A549 (cell line): Measurements from ENCODE around the gene TRIM38. TPM values are rescaled to one million over a fixed set of nuclear protein-coding genes. Genes with fewer than 3 reads are reported as not detected.

Source experiments
- ATAC-seq, 2 experiments: fragments of 200-7000 bp in 1 of 2; fragments of >200 bp in 1 of 2; cut with Nextera tagmentation in 1 of 2; cut with Tn5 transposase in 1 of 2; 3 replicates each; pipeline versions ENCODE4 v1.8.0 to v1.9.1; 2018 to 2020; ENCODE audit warnings: mild to moderate bottlenecking in 1 of 2, moderate library complexity in 1 of 2
- CTCF ChIA-PET: fragments of 300-600 bp; sonication (Branson Sonifier 250); formaldehyde crosslinking; extraction: SDS; loops from one replicate; lab custom pipeline; 2021; ENCODE audit warnings: antibody characterized with exemption, inconsistent platforms; lab: Yijun Ruan, JAX
- POLR2A ChIA-PET: fragments of 350-600 bp; formaldehyde crosslinking; extraction: SDS; loops from one replicate; lab custom pipeline; 2021; ENCODE audit warnings: antibody characterized with exemption, inconsistent platforms; lab: Yijun Ruan, JAX
- DNase-seq, 2 experiments: peaks; one replicate each; pipeline versions ENCODE4 v3.0.0 to v3.0.0-alpha.2; 2011 to 2016; ENCODE audit warnings: low read depth in 1 of 2, low spot score in 1 of 2
- FAIRE-seq: peaks from 2 replicates; lab custom pipeline; 2011; peaks lifted over from hg19 to GRCh38; lab: Jason Lieb, UNC
- H3K27ac ChIP-seq, 2 experiments: fragments of >200 bp; sonication (Bioruptor Twin); formaldehyde crosslinking; 3 replicates each; pipeline ENCODE4 v1.5.1; 2016 to 2017
- H3K4me1 ChIP-seq: fragments of >200 bp; sonication (Bioruptor Twin); formaldehyde crosslinking; 3 replicates; pipeline ENCODE4 v1.6.1; 2016
- H3K4me2 ChIP-seq: fragments of >200 bp; sonication (Bioruptor Twin); formaldehyde crosslinking; 3 replicates; pipeline ENCODE4 v1.6.1; 2016
- H3K4me3 ChIP-seq: fragments of >200 bp; sonication (Bioruptor Twin); formaldehyde crosslinking; 3 replicates; pipeline ENCODE4 v1.5.1; 2016
- H3K9me3 ChIP-seq: fragments of >200 bp; sonication (Bioruptor Twin); formaldehyde crosslinking; 3 replicates; pipeline ENCODE4 v1.6.1; 2016
- CHD4 ChIP-seq: fragments of 200-600 bp; sonication (generic); IDR thresholded peaks from 2 replicates; pipeline ENCODE4 v1.6.1; 2016; ENCODE audit warnings: antibody characterized with exemption, mild to moderate bottlenecking, borderline replicate concordance
- EP300 ChIP-seq, 2 experiments: fragments of >200 bp; sonication (Bioruptor Twin); formaldehyde crosslinking; IDR thresholded peaks; 2 replicates in 1 of 2; 3 replicates in 1 of 2; pipeline ENCODE4 v1.6.1; 2016 to 2017
- FOSL2 ChIP-seq, 2 experiments: fragments of 450-650 bp in 1 of 2; fragments of >200 bp in 1 of 2; sonication (Bioruptor Twin) in 1 of 2; formaldehyde crosslinking; IDR thresholded peaks; 2 replicates each; pipeline versions ENCODE4 v1.5.0 to v1.6.1; 2016 to 2020; ENCODE audit warnings: mild to moderate bottlenecking in 1 of 2, moderate library complexity in 1 of 2
- GATA3 ChIP-seq: IDR thresholded peaks from 2 replicates; pipeline ENCODE4 v1.6.1; 2012; ENCODE audit warnings: borderline replicate concordance
- HOXA7 ChIP-seq: fragments of 250-450 bp; sonication (Bioruptor Pico); IDR thresholded peaks from 2 replicates; pipeline ENCODE4 v1.5.0; 2020; ENCODE audit warnings: mild to moderate bottlenecking, moderate library complexity
- JUN ChIP-seq, 2 experiments: fragments of >200 bp; sonication (Bioruptor Twin); formaldehyde crosslinking; IDR thresholded peaks; 2 replicates in 1 of 2; 3 replicates in 1 of 2; pipeline ENCODE4 v1.6.1; 2016 to 2017
- JUNB ChIP-seq: fragments of >200 bp; sonication (Bioruptor Twin); formaldehyde crosslinking; IDR thresholded peaks from 2 replicates; pipeline ENCODE4 v1.6.1; 2016
- KDM1A ChIP-seq: fragments of 200-600 bp; sonication (generic); IDR thresholded peaks from 2 replicates; pipeline ENCODE4 v1.6.1; 2016; ENCODE audit warnings: low read depth, mild to moderate bottlenecking
- POLR2A ChIP-seq: IDR thresholded peaks from 2 replicates; pipeline ENCODE4 v1.6.1; 2012; ENCODE audit warnings: mild to moderate bottlenecking, low read length
- RAD21 ChIP-seq, 2 experiments: fragments of >200 bp in 1 of 2; sonication (Bioruptor Twin) in 1 of 2; formaldehyde crosslinking in 1 of 2; IDR thresholded peaks in 1 of 2; conservative IDR thresholded peaks in 1 of 2; 2 replicates in 1 of 2; 3 replicates in 1 of 2; pipeline ENCODE4 v1.6.1; 2012 to 2018; ENCODE audit warnings: inconsistent platforms in 1 of 2
- SREBF2 ChIP-seq: fragments of 450-650 bp; IDR thresholded peaks from 2 replicates; pipeline ENCODE4 v1.6.1; 2014; ENCODE audit warnings: mild to moderate bottlenecking, moderate library complexity
- TP53 ChIP-seq: fragments of 250-450 bp; sonication (Bioruptor Pico); IDR thresholded peaks from 2 replicates; pipeline ENCODE4 v1.5.0; 2021; ENCODE audit warnings: mild to moderate bottlenecking, moderate library complexity
- ZC3H11A ChIP-seq: fragments of 450-650 bp; IDR thresholded peaks from 2 replicates; pipeline ENCODE4 v1.6.1; 2014; ENCODE audit warnings: antibody characterized with exemption, mild to moderate bottlenecking
- WGBS: methylation state at CpG from one replicate; pipeline ENCODE4 v1.1.6; 2017; ENCODE audit errors: missing lambda C conversion rate; 5-methylcytosine and 5-hydroxymethylcytosine counted together
- polyA plus RNA-seq, 4 experiments: library from polyadenylated mRNA; depleted of rRNA in 3 of 4; stranded (reverse); fragments of >200 nt; fragmentation: RNase III in 1 of 4; extraction: RNeasy Plus Mini Kit Qiagen cat#74134 plus additional on column Dnase treatment in 1 of 4; gene quantifications; 2 replicates in 3 of 4; 3 replicates in 1 of 4; pipeline ENCODE4 v1.2.3, GENCODE V29; 2011 to 2017
- small RNA-seq, 6 experiments: library from RNA; depleted of rRNA; stranded (forward); fragments of <200 nt; gene quantifications; one replicate each; pipeline ENCODE3, GENCODE V24; 2012
- TF ChIP-seq, protein P1 (sequence below): fragments of >200 bp; sonication (Bioruptor Twin); formaldehyde crosslinking; IDR thresholded peaks from 2 replicates; pipeline ENCODE4 v1.6.1; 2016
- TF ChIP-seq, protein P2 (sequence below): fragments of 450-650 bp; IDR thresholded peaks from 2 replicates; pipeline ENCODE4 v1.6.1; 2014; ENCODE audit warnings: antibody characterized with exemption
- TF ChIP-seq, protein P3 (sequence below): IDR thresholded peaks from 2 replicates; pipeline ENCODE4 v1.6.1; 2012; ENCODE audit warnings: low read depth, borderline replicate concordance
- TF ChIP-seq, protein P4 (sequence below): IDR thresholded peaks from 2 replicates; pipeline ENCODE4 v1.6.1; 2012

TRIM38 gene
- polyA plus RNA-seq, 2 of the 4 experiments (the other 2 are of a cell fraction) = 1.7 to 3.4 TPM

DNA sequence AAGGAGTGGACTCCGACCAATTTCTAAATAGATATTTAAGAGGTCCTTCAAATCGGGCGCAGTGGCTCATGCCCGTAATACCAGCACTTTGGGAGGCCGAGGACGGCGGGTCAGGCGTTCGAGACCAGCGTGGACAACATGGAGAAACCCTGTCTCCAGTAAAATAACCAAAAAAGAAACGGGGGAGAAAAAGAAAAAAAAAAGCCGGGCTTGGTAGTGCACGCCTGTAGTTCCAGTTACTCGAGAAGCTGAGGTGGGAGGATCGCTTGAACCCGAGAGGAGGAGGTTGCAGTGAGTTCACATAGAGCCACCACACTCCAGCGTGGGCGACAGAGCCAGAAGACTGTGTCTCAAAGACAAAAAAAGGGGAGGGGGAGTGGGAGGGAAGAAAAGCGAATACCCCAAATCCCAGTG, 71.3 kb downstream of the TRIM38 start:
- Histone ChIP-seq H3K4me3 (peak overlapping the region; percentile 56), H3K4me1 (peaks cover 23% of the 10 kb centered on the region), H3K9me3 (no peaks in the 10 kb centered on the region), H3K4me2 (peak overlapping the region; percentile 94), H3K27ac (peak overlapping the region; percentile 92 to 95)
- FAIRE-seq (no peak), DNase-seq (no peak), ATAC-seq (peak in 1 of 2 experiments; percentile 1; a peak in 2 of 6 replicates)
- POLR2A ChIA-PET = interaction anchor here (0.5 to 10.6 kb wide), 5 partner anchors 13 to 90 kb away, joined by 3 to 238 read pairs (median 34); a partner anchor contains a TSS
- CTCF ChIA-PET = interaction anchor here (2.8 kb wide), 1 partner anchor 63 kb away, joined by 9 read pairs; no protein-coding TSS in a partner anchor
- WGBS = 2% methylated on average over 19 of the region's 19 CpGs
- TF ChIP-seq, protein P1, sequence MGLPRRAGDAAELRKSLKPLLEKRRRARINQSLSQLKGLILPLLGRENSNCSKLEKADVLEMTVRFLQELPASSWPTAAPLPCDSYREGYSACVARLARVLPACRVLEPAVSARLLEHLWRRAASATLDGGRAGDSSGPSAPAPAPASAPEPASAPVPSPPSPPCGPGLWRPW = no peak
- TF ChIP-seq KDM1A = no peak
- TF ChIP-seq POLR2A = no peak
- TF ChIP-seq JUN (IDR thresholded peaks at IDR 0.05) = 0 out of 5 replicates have a peak, but pooled peaks of 1 of the 2 experiments have one; percentile 4
- TF ChIP-seq, protein P2, sequence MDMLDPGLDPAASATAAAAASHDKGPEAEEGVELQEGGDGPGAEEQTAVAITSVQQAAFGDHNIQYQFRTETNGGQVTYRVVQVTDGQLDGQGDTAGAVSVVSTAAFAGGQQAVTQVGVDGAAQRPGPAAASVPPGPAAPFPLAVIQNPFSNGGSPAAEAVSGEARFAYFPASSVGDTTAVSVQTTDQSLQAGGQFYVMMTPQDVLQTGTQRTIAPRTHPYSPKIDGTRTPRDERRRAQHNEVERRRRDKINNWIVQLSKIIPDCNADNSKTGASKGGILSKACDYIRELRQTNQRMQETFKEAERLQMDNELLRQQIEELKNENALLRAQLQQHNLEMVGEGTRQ = no peak
- TF ChIP-seq FOSL2 (IDR thresholded peaks at IDR 0.05) = no peak
- TF ChIP-seq FOSL2 (CRISPR knock-in tag; IDR thresholded peaks at IDR 0.05) = peak; percentile 45; the same call in 1 of the 2 replicates

DNA sequence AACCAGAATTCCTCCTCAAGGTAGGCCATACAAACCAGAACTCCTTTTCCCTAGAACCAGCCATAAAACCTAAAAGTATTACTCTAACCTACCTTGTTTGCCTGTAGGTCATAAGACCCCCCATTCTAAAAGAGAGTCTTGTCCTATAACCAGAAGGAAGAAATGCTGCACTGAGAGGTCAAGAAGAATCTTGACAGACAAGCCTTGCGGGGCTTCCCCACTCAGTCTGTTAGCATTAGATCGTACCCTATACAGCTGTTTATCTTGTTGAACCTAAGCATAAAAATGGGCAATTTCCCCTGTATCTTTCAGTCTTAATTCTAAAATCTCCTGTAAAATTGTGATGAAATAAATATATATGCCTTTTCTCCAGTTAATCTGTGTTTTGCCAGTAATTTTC, 72.3 kb downstream of the TRIM38 start:
- DNase-seq (no peak), ATAC-seq (no peak), FAIRE-seq (no peak)
- Histone ChIP-seq H3K4me1 (peaks cover 14% of the 10 kb centered on the region), H3K4me3 (no peak overlapping the region), H3K27ac (peak overlapping the region; percentile 92 to 95), H3K4me2 (peak overlapping the region; percentile 94), H3K9me3 (no peaks in the 10 kb centered on the region)
- POLR2A ChIA-PET = interaction anchor here (7.0 to 10.6 kb wide), 2 partner anchors 12 to 15 kb away, joined by 145 to 238 read pairs; a partner anchor contains a TSS
- no peak for TF ChIP-seq CHD4
- TF ChIP-seq JUNB = no peak
- no peak for TF ChIP-seq TP53 (CRISPR knock-in tag)
- TF ChIP-seq JUN (IDR thresholded peaks at IDR 0.05) = no peak
- TF ChIP-seq HOXA7 (CRISPR knock-in tag) = no peak
- TF ChIP-seq, protein P3, sequence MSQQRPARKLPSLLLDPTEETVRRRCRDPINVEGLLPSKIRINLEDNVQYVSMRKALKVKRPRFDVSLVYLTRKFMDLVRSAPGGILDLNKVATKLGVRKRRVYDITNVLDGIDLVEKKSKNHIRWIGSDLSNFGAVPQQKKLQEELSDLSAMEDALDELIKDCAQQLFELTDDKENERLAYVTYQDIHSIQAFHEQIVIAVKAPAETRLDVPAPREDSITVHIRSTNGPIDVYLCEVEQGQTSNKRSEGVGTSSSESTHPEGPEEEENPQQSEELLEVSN = no peak
- TF ChIP-seq, protein P2 = no peak
- TF ChIP-seq GATA3 = no peak
- TF ChIP-seq EP300 (IDR thresholded peaks at IDR 0.05) = no peak
- TF ChIP-seq RAD21 (conservative IDR thresholded peaks at IDR 0.05 in 1 of 2, IDR thresholded peaks at IDR 0.05 in 1 of 2) = no peak
- no peak for TF ChIP-seq ZC3H11A
- no peak for TF ChIP-seq SREBF2
- TF ChIP-seq, protein P4, sequence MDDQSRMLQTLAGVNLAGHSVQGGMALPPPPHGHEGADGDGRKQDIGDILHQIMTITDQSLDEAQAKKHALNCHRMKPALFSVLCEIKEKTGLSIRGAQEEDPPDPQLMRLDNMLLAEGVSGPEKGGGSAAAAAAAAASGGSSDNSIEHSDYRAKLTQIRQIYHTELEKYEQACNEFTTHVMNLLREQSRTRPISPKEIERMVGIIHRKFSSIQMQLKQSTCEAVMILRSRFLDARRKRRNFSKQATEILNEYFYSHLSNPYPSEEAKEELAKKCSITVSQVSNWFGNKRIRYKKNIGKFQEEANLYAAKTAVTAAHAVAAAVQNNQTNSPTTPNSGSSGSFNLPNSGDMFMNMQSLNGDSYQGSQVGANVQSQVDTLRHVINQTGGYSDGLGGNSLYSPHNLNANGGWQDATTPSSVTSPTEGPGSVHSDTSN = no peak
- CTCF ChIA-PET = no interaction called here
- WGBS = 96% methylated on average over 2 of the region's 2 CpGs

Small RNA genes within 50 kb of the gene (small RNA-seq; reads per million reads assigned to genes)
- gene HIST1H1PS2 = 0 to 0.26 (median 0) reads per million in 6 experiments

Other genes with a start within 250 kb of the TRIM38 start
- gene SLC17A4, start 208.1 kb upstream of the TRIM38 start, polyA plus RNA-seq (2011; rRNA removed) = 0.05 and 0.12 TPM in 2 replicates
- 0.04 TPM in 2 of 3 replicates, not detected in the other for gene SLC17A4, start 208.1 kb upstream of the TRIM38 start, polyA plus RNA-seq (2017; fragmentation: RNase III; extraction: RNeasy Plus Mini Kit Qiagen cat#74134 plus additional on column Dnase treatment)
- 1.1 and 1.2 TPM in 2 replicates for gene SLC17A1, start 130.8 kb upstream of the TRIM38 start, polyA plus RNA-seq (2011; rRNA removed)
- 0.51 to 0.79 TPM (median 0.57 TPM) in 3 replicates for gene SLC17A1, start 130.8 kb upstream of the TRIM38 start, polyA plus RNA-seq (2017; fragmentation: RNase III; extraction: RNeasy Plus Mini Kit Qiagen cat#74134 plus additional on column Dnase treatment)
- 7.5 and 9.0 TPM in 2 replicates for gene SLC17A3, start 88.6 kb upstream of the TRIM38 start, polyA plus RNA-seq (2011; rRNA removed)
- 3.8 to 5.3 TPM (median 4.4 TPM) in 3 replicates for gene SLC17A3, start 88.6 kb upstream of the TRIM38 start, polyA plus RNA-seq (2017; fragmentation: RNase III; extraction: RNeasy Plus Mini Kit Qiagen cat#74134 plus additional on column Dnase treatment)
- not detected in 2 replicates for gene SLC17A2, start 32.1 kb upstream of the TRIM38 start, polyA plus RNA-seq (2011; rRNA removed)
- not detected in 3 replicates for gene SLC17A2, start 32.1 kb upstream of the TRIM38 start, polyA plus RNA-seq (2017; fragmentation: RNase III; extraction: RNeasy Plus Mini Kit Qiagen cat#74134 plus additional on column Dnase treatment)
- 31.7 and 35.9 TPM in 2 replicates for gene HFE, start 124.6 kb downstream of the TRIM38 start, polyA plus RNA-seq (2011; rRNA removed)
- 15.5 to 19.9 TPM (median 18.1 TPM) in 3 replicates for gene HFE, start 124.6 kb downstream of the TRIM38 start, polyA plus RNA-seq (2017; fragmentation: RNase III; extraction: RNeasy Plus Mini Kit Qiagen cat#74134 plus additional on column Dnase treatment)